Right kidney (tissue), 9 donors: ENCODE data around the gene MAP2K3.

Source experiments
- DNase-seq: peaks from one replicate; pipeline ENCODE4 v3.0.0-alpha.2; 2016
- long read RNA-seq, 8 donors: transcript quantifications; one replicate each; lab custom pipeline, GENCODE V29; 2026

The MAP2K3 gene
- long read RNA-seq, donor 1, transcript MAP2K3-202 (12 exons, 2,303 nt) = major isoform, 5 of 5 reads
- long read RNA-seq, donor 1, partial matches to known transcripts = 0 of 5 reads
- long read RNA-seq, donor 1, other reads (novel, unspliced or antisense) = 0 of 5 reads
- long read RNA-seq, donor 2, transcript MAP2K3-202 (12 exons, 2,303 nt) = major isoform, 8 of 8 reads
- long read RNA-seq, donor 2, partial matches to known transcripts = 0 of 8 reads
- long read RNA-seq, donor 2, other reads (novel, unspliced or antisense) = 0 of 8 reads
- long read RNA-seq, donor 3, partial matches to known transcripts = 0 of 2 reads
- long read RNA-seq, donor 3, other reads (novel, unspliced or antisense) = 0 of 2 reads
- long read RNA-seq, donor 4, partial matches to known transcripts = 8 of 12 reads
- long read RNA-seq, donor 4, other reads (novel, unspliced or antisense) = 0 of 12 reads
- long read RNA-seq, donor 5, transcript MAP2K3-202 (12 exons, 2,303 nt) = major isoform, 8 of 11 reads
- long read RNA-seq, donor 5, partial matches to known transcripts = 0 of 11 reads
- long read RNA-seq, donor 5, other reads (novel, unspliced or antisense) = 0 of 11 reads
- long read RNA-seq, donor 6, partial matches to known transcripts = 0 of 3 reads
- long read RNA-seq, donor 6, other reads (novel, unspliced or antisense) = 0 of 3 reads
- long read RNA-seq, donor 7 = 0 reads
- long read RNA-seq, donor 8, partial matches to known transcripts = 0 of 6 reads
- long read RNA-seq, donor 8, other reads (novel, unspliced or antisense) = 0 of 6 reads

DNA sequence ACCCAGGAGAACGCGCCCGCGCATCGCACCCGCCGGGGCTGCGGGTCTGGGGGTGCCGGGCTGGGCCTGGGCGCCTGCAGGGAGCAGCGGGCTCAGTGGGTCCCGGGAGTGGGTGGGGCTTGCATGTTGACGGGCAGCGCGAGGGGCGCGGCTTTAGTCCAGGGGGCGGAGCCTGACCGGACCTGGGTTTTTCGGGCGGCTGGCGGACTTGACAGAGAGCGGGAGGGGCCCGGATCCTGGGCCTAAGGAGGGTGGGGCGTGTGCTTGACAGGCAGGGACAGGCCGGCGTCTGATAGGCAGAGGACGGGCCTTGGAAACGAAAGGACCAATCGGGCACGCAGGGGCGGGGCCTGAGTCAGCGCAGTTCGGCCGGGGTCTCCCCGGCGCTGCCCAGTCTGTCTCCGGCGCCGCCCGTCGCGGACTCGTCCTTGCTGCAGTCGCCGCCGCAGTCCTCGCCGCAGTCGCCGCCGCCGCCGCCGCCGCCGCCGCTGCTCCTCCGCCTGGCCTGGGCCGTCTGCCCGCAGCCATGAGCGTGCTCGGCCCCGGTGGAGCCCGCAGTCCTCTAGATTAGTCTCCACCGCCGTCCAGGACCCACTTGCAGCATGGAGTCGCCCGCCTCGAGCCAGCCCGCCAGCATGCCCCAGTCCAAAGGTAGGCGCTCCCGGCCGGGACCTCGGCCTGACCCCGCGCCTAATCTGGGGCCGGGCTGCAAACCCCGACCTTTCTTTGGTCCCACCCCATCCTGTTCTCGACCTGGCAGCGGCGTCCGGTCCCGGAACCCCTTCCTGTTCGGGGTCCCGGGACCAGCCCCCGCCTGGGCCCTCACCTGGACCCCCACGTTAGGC, at the start of gene MAP2K3:
Gene MAP2K3 (plus strand): TSS at position 393 of the 845 bp plus-strand sequence. CDS start 210 bp downstream, at position 603.
- peak; percentile 98 for DNase-seq

- no peak for DNase-seq
Observed at GRCh38 chr17:21235921-21236320, 48.6 kb upstream of the MAP2K3 start.

GRCh38 chr17:21239680-21240368, 44.7 kb upstream of the MAP2K3 start:
- no peak for DNase-seq

GRCh38 chr17:21240369-21241055, 44.0 kb upstream of the MAP2K3 start:
- DNase-seq = no peak

DNA sequence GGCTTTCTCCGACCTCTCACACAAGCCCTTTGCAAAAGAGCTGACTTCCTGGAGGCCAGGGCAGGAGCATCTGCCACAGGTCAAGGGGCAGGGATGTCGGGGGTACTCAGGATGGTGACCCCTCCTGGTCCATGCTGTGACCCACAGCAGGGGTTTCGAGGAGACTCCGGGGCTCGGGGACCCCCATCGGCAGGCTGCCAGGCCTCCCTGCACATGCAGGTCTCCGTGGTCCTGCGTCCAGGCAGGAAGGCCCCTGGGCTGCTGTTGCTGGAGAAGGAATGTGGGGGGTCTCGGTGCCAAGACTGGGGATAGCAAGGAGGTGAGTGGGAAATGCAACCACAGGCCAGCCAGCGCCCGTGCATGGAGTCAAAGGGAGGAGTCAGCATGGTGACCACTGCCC, 42.9 kb upstream of the MAP2K3 start:
- DNase-seq = no peak

DNA sequence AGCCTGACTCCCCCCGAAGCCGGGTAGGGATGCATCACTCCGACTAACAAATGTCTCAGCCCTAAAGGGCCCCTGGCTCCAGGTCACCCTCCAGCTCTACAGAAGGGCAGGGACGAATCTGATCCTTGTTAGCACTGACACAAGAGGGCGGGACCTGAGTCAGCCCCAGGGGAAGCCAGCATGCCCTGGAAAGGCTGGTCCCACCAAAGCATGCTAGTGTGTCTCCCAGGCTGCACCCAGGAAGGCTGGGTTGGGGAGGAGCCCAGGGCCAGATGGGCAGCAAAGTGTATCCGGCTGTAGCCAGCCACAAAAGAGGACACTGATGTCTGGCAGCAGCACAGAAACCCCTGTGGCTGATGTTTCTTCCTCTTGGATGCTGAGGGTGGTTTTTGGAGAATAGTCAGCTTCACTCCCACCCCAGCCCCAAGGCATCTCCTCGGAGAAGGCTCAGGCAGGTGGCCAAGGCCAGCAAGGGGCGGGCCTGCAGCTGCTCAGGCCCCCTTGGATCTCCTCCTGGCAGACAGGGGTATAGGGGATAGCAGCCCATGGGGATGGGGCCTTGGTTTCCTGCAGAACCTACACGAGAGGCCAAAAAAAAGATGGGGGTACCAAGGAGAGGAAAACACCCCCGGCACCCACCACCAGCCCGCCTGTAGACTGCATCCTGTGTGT, 42.3 kb upstream of the MAP2K3 start:
- no peak for DNase-seq

DNA sequence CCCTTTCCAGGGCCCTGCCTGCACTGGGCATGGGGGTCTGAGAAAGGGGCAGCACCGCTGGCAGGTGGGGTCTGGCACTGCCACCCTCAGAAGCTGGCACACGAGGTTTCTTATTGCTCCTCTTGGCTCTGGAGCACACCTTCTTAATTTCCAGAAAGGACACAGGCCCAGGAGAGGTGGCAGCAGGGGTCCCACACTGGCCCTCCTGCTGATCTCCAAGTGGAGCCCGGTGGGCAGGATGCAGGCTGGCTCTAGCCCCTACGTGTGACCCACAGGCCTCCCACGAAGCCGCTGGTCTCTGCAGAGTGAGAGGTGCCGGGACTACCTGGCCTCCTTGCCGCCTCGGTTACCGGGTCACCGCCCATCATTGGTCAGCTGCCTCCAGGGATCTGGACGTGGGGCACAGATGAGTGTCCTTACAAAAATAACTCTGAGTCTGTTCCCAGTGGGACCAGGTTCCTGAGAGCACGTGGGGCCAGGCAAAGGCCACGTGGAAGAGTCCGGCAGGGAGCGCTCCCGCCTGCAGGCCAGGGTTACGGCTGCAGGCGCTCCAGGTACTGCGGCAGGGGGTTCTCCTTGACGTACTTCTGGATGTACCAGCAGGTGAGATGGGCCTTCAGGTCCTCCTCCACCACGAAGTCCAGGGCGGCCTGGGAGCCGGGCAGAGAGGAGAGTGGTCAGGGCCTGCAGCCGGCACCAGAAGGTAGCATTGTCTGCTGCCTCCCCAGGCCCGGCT, 41.6 kb upstream of the MAP2K3 start:
- no peak for DNase-seq

DNA sequence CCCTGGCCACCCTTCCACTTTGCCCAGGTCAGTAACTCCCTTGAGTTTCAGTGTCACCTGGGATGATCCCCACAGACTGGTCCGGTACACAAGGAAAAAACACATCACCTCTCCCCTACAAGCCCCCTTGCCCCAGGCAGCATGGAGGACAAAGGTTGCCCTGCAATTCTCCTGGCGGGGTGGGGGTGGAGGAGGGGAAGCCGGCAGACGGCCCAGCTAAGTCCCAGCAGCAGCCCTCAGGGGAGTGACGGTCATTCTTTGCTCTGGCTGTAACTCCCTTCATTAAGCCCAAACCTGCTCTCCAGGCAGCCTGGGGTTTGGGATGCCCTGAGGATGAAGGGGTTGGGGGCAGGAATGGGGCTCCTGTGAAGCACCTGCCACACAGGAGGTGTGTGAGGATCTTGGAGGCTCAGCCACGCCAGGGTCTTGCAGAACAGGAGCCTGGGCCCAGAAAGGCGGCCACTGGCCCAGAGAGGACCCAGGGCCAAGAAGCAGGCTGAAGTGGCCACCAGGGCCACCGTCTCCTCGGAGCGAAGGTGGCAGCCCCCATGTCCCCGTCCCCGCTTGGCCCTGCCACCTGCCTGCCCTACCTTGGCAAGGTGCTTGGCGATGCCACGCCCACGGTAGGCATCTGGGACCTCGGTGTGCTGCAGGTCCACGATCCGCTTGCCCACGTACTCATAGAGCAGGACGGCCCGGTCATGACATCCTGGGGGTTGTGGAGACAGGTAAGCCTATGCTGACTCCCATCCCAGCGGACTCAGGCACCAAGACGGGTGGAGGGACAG, 40.8 kb upstream of the MAP2K3 start:
- no peak for DNase-seq

DNA sequence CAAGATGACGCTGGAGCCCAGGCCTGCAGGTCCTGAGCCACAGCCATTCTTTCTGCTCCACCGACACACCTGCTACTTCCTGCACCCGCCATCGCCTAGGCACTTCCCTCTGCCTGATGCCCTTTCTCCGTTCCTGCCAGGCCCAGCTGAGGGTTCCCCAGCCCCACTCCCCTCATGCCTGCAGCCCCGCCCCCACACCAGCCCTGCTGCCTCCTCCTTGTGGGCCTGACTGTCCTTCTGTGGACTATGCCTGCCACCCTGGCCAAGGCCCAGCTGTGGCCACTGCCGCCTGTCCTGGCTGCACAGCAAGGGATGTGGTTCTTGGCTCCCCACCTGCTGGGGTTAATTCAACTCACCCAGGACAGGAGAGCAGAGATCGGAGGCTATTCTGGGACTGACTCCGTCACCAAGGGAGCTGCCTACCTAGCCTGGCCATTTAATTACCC, 38.8 kb upstream of the MAP2K3 start:
- no peak for DNase-seq

- DNase-seq = no peak
Observed at GRCh38 chr17:21246698-21247097, 37.8 kb upstream of the MAP2K3 start.

- DNase-seq = no peak
Observed at GRCh38 chr17:21247552-21248258, 36.8 kb upstream of the MAP2K3 start.

DNA sequence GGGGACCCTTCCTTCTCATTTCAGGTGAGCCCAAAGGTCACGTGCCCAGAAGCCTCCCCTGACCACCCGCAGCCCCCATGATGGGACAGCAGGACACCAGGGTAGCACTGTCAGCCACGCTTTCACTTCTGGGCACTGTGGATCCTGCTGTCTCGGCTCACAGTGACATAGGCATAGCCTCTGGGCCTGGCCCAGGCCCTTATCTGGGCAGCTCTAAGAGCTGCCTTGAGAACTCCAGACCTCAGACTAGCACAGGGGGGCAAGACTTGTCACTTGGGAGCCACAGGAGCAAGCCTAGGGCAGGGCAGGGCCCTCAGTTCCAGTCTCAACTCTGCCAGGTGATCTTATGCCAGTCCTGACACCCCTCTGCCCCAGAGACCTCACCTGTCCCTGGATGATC, 36.0 kb upstream of the MAP2K3 start:
- no peak for DNase-seq

DNA sequence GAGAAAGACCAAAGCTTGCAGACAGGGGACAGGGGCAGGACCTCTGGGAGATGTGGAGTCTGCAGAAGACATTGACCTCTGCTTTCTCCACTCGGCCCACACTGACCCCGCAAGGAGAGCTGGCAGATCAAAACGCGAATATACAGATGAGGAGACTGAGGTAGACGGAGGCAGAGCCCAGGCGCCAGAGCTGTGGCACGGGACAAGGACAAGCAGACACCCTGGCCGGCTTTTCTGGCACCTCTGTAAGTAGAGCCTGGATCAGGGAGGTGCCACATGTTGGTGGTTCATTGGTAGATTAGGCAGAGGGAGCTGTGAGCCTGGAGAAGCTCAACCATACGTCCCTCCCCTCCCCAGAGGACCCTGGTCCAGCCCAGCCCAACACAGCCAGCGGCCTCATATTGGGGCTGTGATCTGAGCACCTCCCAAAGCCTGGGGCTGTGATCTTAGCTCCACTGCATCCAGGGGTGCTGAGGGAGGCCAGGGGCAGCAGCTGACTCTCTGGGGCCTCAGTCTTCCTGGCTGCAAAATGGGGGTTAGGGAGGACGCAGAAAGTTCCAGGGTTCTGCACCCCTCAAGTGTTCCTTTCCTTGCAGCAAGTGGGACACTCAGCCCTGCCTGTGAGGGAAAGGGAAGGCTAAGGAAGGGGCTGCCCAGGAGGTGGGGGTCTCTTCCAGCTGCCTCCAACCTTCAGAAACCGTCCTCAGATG, 35.3 kb upstream of the MAP2K3 start:
- no peak for DNase-seq

DNA sequence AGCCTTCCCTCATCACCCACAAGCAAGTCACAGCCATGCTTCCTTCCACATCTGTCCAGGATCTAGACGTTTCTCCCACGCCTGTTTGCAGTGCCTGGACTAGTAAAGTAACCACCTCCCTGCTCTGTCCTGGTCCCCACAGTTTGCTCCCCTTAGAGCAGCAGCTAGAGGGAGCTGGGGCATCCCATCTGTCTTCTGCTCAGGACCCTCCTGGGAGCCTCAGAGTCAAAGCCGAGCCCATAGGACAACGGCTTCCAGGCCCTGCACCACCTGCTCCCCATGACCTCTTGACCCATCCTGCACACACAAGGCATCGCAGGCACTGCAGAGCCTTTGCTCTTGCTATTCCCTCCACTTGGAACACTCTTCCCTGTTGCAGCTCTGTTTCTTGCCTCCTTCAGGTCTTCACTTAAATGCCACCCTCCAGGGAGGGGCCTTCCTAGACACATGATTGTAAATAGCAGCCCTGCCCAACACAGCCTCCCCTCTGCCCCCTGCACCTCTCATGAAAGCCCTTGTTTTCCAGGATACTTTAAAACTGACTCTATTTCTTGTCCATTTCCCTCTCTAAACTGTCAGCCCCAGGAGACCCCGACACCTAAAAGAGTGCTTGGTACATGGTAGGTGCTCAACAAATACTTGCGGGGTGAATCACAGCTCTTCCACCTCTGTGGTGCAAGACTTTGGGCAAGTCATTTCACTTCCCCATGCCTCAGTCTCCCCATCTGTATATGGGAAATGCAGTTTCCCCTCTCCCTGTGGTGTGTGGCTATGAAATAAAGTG, 34.4 kb upstream of the MAP2K3 start:
- no peak for DNase-seq

DNA sequence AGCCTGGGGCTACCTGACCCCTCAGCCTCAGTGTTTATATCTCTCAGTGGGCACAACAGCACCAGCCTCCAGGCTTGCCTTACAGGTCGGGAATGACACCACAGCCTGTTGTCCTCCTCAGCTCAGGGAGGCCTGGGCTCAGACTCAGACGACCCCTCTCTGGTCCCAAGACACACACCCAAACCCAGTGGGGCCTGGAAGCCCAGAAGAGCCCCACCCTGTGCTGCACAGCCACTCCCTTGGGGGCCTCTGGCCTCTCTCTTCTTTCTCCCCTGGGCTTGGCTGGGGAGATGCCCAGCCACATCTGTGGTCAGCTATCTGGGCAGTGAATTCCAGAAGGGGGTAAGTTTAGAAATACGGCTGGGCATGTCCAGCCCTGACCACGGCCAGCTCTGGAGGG, 33.7 kb upstream of the MAP2K3 start:
- no peak for DNase-seq

GRCh38 chr17:21251337-21252010, 33.0 kb upstream of the MAP2K3 start:
- DNase-seq = no peak
